OCI-LY1 (cell line): Measurements from ENCODE around the gene KCNF1.
A peak's percentile ranks its signal among the peaks of the same experiment; 100 is the strongest.

Experiments
- H2AFZ ChIP-seq: fragments of 200-600 bp; sonication (generic), shearing (Covaris generic); 2 replicates; pipeline ENCODE4 v1.6.0; 2014; ENCODE audit warnings: antibody characterized with exemption, mild to moderate bottlenecking, low read length
- H3F3A ChIP-seq: fragments of 200-600 bp; sonication (generic), shearing (Covaris generic); 2 replicates; pipeline ENCODE4 v1.6.0; 2014; ENCODE audit warnings: mild to moderate bottlenecking, antibody characterized with exemption, low read length, moderate library complexity; ENCODE audit not compliant: insufficient read depth
- H3K27ac ChIP-seq: fragments of 200-600 bp; sonication (generic); 2 replicates; pipeline ENCODE4 v1.5.1; 2014; ENCODE audit warnings: low read length, mixed run types, mild to moderate bottlenecking, low read depth; ENCODE audit not compliant: poor library complexity, severe bottlenecking
- H3K27me3 ChIP-seq: fragments of 200-600 bp; sonication (generic); 2 replicates; pipeline ENCODE4 v1.6.0; 2014; ENCODE audit warnings: antibody characterized with exemption, mild to moderate bottlenecking, low read length, moderate library complexity; ENCODE audit not compliant: insufficient read depth
- H3K36me3 ChIP-seq: fragments of 200-600 bp; sonication (generic); 2 replicates; pipeline ENCODE4 v1.6.1; 2014; ENCODE audit warnings: mild to moderate bottlenecking, antibody characterized with exemption, low read length, moderate library complexity, mixed read lengths; ENCODE audit not compliant: insufficient read depth
- H3K4me1 ChIP-seq: fragments of 200-600 bp; sonication (generic); 2 replicates; pipeline ENCODE4 v1.5.1; 2014; ENCODE audit warnings: mild to moderate bottlenecking, low read length, moderate library complexity; ENCODE audit not compliant: insufficient read depth, severe bottlenecking
- H3K4me2 ChIP-seq: fragments of 200-600 bp; sonication (generic), shearing (Covaris generic); 2 replicates; pipeline ENCODE4 v1.6.1; 2014; ENCODE audit warnings: low read length
- H3K4me3 ChIP-seq: fragments of 200-600 bp; sonication (generic); 2 replicates; pipeline ENCODE4 v1.5.1; 2014; ENCODE audit warnings: low read length, low read depth, mild to moderate bottlenecking, mixed read lengths; ENCODE audit not compliant: poor library complexity, severe bottlenecking
- H3K79me2 ChIP-seq: fragments of 200-600 bp; shearing (Covaris generic); 2 replicates; pipeline ENCODE4 v1.6.1; 2016; ENCODE audit warnings: mixed run types, low read length, mixed read lengths; ENCODE audit not compliant: insufficient read depth
- H3K9ac ChIP-seq: fragments of 200-600 bp; sonication (generic), shearing (Covaris generic); 2 replicates; pipeline ENCODE4 v1.6.1; 2014; ENCODE audit warnings: mild to moderate bottlenecking, low read length, mixed read lengths
- H3K9me2 ChIP-seq: fragments of 200-600 bp; sonication (generic), shearing (Covaris generic); 2 replicates; pipeline ENCODE4 v1.6.1; 2014; ENCODE audit warnings: low read depth, mild to moderate bottlenecking, low read length, mixed read lengths
- H3K9me3 ChIP-seq: fragments of 200-600 bp; shearing (Covaris generic); 2 replicates; pipeline ENCODE4 v1.6.1; 2014; ENCODE audit warnings: low read length, mixed read lengths
- H4K20me1 ChIP-seq: fragments of 200-600 bp; sonication (generic), shearing (Covaris generic); 2 replicates; pipeline ENCODE4 v1.6.0; 2016; ENCODE audit warnings: mild to moderate bottlenecking, low read length; ENCODE audit not compliant: insufficient read depth
- EZH2 ChIP-seq: fragments of 200-600 bp; sonication (generic), shearing (Covaris generic); IDR thresholded peaks from 2 replicates; pipeline ENCODE4 v1.8.0; 2017; ENCODE audit warnings: borderline replicate concordance, mixed run types, mild to moderate bottlenecking, antibody characterized with exemption, low read length, moderate library complexity, mixed read lengths
- TF ChIP-seq, protein P1 (sequence below): fragments of 200-600 bp; sonication (generic), shearing (Covaris generic); IDR thresholded peaks from 2 replicates; pipeline ENCODE4 v1.5.1; 2017; ENCODE audit warnings: mild to moderate bottlenecking, antibody characterized with exemption, low read length, moderate library complexity, mixed read lengths

Gene KCNF1

DNA sequence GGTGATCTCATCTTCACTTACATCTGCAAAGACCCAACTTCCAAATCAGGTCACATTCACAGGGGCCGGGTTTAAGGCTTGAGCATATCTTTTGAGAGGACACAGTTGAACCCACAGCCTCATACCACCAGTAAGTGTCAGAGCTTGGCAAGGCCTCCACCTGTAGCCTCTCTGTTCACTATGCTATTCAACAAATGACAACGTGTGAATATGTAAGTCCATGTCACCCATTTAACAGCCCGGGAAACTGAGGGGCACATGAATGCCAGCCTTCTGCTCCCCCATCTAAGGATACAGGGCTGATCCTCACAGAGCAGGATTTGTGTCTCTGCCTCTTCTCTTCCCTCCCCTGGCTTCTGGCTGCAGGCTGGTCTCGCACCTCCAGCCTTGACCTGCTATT is 3.5 kb upstream of the KCNF1 start:
- Histone ChIP-seq H3K9me2 (no peaks in the 10 kb centered on the region), H2AFZ (no peak overlapping the region), H3K36me3 (no peaks in the 10 kb centered on the region), H4K20me1 (no peaks in the 10 kb centered on the region), H3F3A (no peaks in the 10 kb centered on the region), H3K9me3 (no peaks in the 10 kb centered on the region), H3K4me2 (no peak overlapping the region), H3K9ac (no peak overlapping the region), H3K79me2 (no peaks in the 10 kb centered on the region), H3K27ac (no peak overlapping the region), H3K27me3 (peaks cover 5% of the 10 kb centered on the region; the same call in 1 of the 2 replicates), H3K4me1 (no peaks in the 10 kb centered on the region), H3K4me3 (no peak overlapping the region)
- TF ChIP-seq EZH2 = no peak
- TF ChIP-seq, protein P1, sequence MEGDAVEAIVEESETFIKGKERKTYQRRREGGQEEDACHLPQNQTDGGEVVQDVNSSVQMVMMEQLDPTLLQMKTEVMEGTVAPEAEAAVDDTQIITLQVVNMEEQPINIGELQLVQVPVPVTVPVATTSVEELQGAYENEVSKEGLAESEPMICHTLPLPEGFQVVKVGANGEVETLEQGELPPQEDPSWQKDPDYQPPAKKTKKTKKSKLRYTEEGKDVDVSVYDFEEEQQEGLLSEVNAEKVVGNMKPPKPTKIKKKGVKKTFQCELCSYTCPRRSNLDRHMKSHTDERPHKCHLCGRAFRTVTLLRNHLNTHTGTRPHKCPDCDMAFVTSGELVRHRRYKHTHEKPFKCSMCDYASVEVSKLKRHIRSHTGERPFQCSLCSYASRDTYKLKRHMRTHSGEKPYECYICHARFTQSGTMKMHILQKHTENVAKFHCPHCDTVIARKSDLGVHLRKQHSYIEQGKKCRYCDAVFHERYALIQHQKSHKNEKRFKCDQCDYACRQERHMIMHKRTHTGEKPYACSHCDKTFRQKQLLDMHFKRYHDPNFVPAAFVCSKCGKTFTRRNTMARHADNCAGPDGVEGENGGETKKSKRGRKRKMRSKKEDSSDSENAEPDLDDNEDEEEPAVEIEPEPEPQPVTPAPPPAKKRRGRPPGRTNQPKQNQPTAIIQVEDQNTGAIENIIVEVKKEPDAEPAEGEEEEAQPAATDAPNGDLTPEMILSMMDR = no peak

DNA sequence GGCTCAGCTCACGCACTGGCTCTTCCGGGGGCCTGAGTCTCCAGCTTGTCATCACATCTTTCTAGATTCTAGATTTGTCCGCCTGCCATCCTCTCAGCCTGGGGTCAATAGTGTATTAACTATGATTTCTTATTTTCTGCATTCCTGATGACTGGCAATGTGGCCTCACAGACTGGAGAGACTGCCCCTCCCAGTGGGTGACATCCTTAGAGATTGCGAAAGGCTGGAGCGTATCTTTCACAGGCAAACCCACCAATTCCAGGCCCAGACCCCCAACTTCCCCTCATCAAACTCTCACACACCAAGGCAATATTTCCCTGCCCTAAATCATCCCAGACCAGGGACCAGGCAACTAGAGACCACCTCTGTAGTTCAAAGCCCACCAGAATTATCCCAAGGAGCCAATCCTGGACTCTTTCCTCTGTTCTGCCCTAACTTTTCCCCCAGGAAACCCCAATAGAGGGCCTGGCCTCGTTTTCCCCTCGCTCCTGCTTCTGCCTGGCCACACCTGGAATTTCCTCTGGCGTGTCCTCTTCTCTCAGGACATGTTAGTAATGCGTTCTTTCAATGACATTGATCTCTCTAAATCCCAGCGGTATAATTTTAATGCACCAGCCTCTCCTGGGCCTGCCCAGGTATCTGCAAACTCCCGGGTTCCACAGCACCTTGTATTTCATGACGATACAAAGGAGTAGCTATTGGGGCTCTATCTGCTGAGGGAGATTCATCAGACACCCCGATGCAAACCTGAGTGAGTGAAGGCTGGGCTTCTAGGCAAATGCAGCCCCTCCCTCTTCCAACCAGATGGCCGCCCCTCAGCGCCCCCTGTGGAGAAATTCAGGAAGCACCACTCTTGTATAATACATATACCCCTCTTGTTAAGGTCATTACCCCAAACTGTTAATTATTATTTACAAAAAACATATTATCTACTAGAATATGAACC is 2.4 kb upstream of the KCNF1 start:
- Histone ChIP-seq H3K27ac (no peak overlapping the region), H3K9me2 (no peaks in the 10 kb centered on the region), H3K9ac (no peak overlapping the region), H3K36me3 (no peaks in the 10 kb centered on the region), H4K20me1 (no peaks in the 10 kb centered on the region), H2AFZ (no peak overlapping the region), H3K27me3 (peaks cover 5% of the 10 kb centered on the region; the same call in 1 of the 2 replicates), H3F3A (no peaks in the 10 kb centered on the region), H3K4me2 (no peak overlapping the region), H3K4me3 (no peak overlapping the region), H3K4me1 (no peaks in the 10 kb centered on the region), H3K79me2 (no peaks in the 10 kb centered on the region), H3K9me3 (no peaks in the 10 kb centered on the region)
- TF ChIP-seq, protein P1 = peak; percentile 57
- no peak for TF ChIP-seq EZH2

DNA sequence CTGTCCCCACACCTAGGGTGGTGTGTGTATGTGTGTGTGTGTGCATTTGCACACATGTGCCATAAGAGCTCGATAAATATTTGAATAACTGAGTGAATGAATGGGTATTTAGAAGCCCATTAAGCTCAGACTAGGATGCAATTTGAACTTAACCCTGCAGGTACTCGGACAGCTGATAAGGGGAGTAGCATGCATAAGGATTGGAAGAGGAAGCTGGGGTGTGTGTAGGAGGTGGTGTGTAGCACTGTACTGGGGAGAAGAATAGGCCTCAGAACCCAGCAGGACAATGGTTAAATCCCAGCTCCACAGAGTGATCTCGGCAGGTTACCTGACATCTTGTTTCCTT is 1.8 kb upstream of the KCNF1 start:
- Histone ChIP-seq H3K79me2 (no peaks in the 10 kb centered on the region), H2AFZ (no peak overlapping the region), H3K9ac (no peak overlapping the region), H3K9me3 (no peaks in the 10 kb centered on the region), H3K27me3 (no peaks in the 10 kb centered on the region; the same call in 1 of the 2 replicates), H3K36me3 (no peaks in the 10 kb centered on the region), H3F3A (no peaks in the 10 kb centered on the region), H3K9me2 (no peaks in the 10 kb centered on the region), H4K20me1 (no peaks in the 10 kb centered on the region), H3K4me1 (no peaks in the 10 kb centered on the region), H3K4me3 (no peak overlapping the region), H3K27ac (no peak overlapping the region), H3K4me2 (no peak overlapping the region)
- TF ChIP-seq, protein P1 = no peak
- no peak for TF ChIP-seq EZH2
